ENCODE measurements around the gene GABBR1. TPM values are rescaled to one million over a fixed set of nuclear protein-coding genes. Genes with fewer than 3 reads are reported as not detected.
A peak's percentile ranks its signal among the peaks of the same experiment; 100 is the strongest.

The GABBR1 gene
- total RNA-seq, 1 donor from 2014 or later: 120 TPM

DNA sequence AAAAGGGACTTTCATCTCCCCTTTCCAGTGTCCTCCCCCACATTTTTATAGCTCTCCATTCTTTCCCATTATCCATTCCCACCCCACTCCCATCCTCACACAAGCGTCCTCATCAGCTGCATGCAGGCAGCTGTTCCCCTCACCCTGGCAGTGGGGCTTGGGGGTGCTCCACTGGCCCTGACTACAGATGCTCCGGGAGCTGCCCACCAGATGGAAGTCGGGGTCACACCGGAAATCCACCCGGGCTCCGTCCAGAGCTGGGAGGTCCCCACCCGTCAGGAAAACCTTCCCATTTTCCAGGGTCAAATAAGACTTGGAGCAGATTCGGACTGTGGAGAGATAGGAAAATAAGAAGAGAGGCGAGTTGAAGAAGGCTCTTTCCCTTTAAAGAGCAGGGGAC lies 2.7 kb downstream of the GABBR1 start:
- Mint-ChIP-seq H3K9me3 (ENCODE audit: low read depth) (no peaks in the 10 kb centered on the region), H3K27ac (no peak overlapping the region), H3K4me1 (ENCODE audit: low read depth) (peaks cover 28% of the 10 kb centered on the region), H3K36me3 (ENCODE audit: insufficient read depth) (peaks cover 6% of the 10 kb centered on the region), H3K4me3 (ENCODE audit: low read depth) (no peak overlapping the region), H3K27me3 (peaks cover 49% of the 10 kb centered on the region)
- TF ChIP-seq, protein P1, sequence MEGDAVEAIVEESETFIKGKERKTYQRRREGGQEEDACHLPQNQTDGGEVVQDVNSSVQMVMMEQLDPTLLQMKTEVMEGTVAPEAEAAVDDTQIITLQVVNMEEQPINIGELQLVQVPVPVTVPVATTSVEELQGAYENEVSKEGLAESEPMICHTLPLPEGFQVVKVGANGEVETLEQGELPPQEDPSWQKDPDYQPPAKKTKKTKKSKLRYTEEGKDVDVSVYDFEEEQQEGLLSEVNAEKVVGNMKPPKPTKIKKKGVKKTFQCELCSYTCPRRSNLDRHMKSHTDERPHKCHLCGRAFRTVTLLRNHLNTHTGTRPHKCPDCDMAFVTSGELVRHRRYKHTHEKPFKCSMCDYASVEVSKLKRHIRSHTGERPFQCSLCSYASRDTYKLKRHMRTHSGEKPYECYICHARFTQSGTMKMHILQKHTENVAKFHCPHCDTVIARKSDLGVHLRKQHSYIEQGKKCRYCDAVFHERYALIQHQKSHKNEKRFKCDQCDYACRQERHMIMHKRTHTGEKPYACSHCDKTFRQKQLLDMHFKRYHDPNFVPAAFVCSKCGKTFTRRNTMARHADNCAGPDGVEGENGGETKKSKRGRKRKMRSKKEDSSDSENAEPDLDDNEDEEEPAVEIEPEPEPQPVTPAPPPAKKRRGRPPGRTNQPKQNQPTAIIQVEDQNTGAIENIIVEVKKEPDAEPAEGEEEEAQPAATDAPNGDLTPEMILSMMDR (IDR thresholded peaks at IDR 0.05; ENCODE audit: unreplicated experiment): no peak
- DNase-seq (ENCODE audit: low spot score, unreplicated experiment): no peak

- Mint-ChIP-seq H3K36me3 (ENCODE audit: insufficient read depth) (peaks cover 6% of the 10 kb centered on the region), H3K4me3 (ENCODE audit: low read depth) (no peak overlapping the region), H3K4me1 (ENCODE audit: low read depth) (peaks cover 32% of the 10 kb centered on the region), H3K9me3 (ENCODE audit: low read depth) (no peaks in the 10 kb centered on the region), H3K27ac (no peak overlapping the region), H3K27me3 (peaks cover 49% of the 10 kb centered on the region)
- TF ChIP-seq, protein P1 (IDR thresholded peaks at IDR 0.05; ENCODE audit: unreplicated experiment): no peak
- no peak for DNase-seq (ENCODE audit: low spot score, unreplicated experiment)
These were observed 3.4 kb downstream of the GABBR1 start for GRCh38 chr6:29629571-29629970.

GRCh38 chr6:29628419-29629281 lies 4.3 kb downstream of the GABBR1 start:
- Mint-ChIP-seq H3K36me3 (ENCODE audit: insufficient read depth) (peaks cover 10% of the 10 kb centered on the region), H3K27ac (peak overlapping the region; percentile 79), H3K4me3 (ENCODE audit: low read depth) (peak overlapping the region; percentile 74), H3K4me1 (ENCODE audit: low read depth) (peaks cover 35% of the 10 kb centered on the region), H3K27me3 (peaks cover 49% of the 10 kb centered on the region), H3K9me3 (ENCODE audit: low read depth) (no peaks in the 10 kb centered on the region)
- TF ChIP-seq, protein P1 (IDR thresholded peaks at IDR 0.05; ENCODE audit: unreplicated experiment): peak; percentile 79
- peak; percentile 71 for DNase-seq (ENCODE audit: low spot score, unreplicated experiment)

DNA sequence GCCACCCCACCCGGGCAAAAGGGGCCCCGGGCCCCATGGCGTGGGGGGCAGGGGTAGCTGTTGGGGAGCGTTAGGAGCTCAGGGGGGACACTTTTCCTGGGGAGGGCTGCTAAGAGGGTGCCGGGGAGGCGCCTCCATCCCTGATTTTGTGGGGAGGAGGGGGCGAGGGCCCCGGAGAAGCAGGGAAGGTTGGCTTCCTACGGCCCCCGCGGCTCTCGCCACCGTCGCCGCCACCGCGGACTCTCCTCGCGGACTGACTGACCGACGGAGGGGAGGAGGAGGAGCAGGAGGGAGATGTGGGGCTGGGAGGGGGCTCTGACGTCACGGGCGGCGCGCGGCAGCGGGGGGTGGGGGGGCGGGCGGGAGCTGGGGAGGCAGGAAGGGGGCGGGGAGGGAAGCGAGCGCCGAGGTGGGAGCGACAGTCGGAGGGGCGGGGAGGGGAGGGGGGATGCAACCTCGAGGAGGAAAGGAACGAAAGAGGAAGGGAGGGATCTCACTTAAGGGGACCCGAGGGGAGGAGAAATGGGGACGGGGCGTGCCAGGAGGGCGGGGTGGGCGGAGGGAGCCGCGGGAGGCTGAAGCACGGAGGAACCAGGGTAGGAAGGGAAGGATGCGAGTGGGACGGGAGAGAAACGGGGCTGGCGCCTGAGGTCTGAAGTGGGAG lies 5.1 kb downstream of the GABBR1 start:
- TF ChIP-seq, protein P1 (IDR thresholded peaks at IDR 0.05; ENCODE audit: unreplicated experiment): no peak
- no peaks in the 10 kb centered on the region for H3K9me3 Mint-ChIP-seq (ENCODE audit: low read depth)
- peaks cover 31% of the 10 kb centered on the region for H3K4me1 Mint-ChIP-seq (ENCODE audit: low read depth)
- peaks cover 13% of the 10 kb centered on the region for H3K36me3 Mint-ChIP-seq (ENCODE audit: insufficient read depth)
- H3K4me3 Mint-ChIP-seq (ENCODE audit: low read depth): peak overlapping the region; percentile 74
- H3K27ac Mint-ChIP-seq: peak overlapping the region; percentile 79
- DNase-seq (ENCODE audit: low spot score, unreplicated experiment): peak; percentile 17
- H3K27me3 Mint-ChIP-seq: peaks cover 49% of the 10 kb centered on the region

- no peaks in the 10 kb centered on the region for H3K9me3 Mint-ChIP-seq (ENCODE audit: low read depth)
- no peak overlapping the region for H3K27ac Mint-ChIP-seq
- peaks cover 15% of the 10 kb centered on the region for H3K36me3 Mint-ChIP-seq (ENCODE audit: insufficient read depth)
- peak overlapping the region; percentile 67 for H3K4me3 Mint-ChIP-seq (ENCODE audit: low read depth)
- no peak for DNase-seq (ENCODE audit: low spot score, unreplicated experiment)
- TF ChIP-seq, protein P1 (IDR thresholded peaks at IDR 0.05; ENCODE audit: unreplicated experiment): no peak
- peaks cover 49% of the 10 kb centered on the region for H3K27me3 Mint-ChIP-seq
- H3K4me1 Mint-ChIP-seq (ENCODE audit: low read depth): peaks cover 31% of the 10 kb centered on the region
These were observed 5.8 kb downstream of the GABBR1 start for GRCh38 chr6:29626948-29627754.
